HG02840 (cell line): Measurements from ENCODE around the gene IL37.
"Not testable (repeated sequence)": the region's sequence is repeated elsewhere in the genome, so short reads cannot be mapped to it uniquely, and the experiment has no call there.

ENCODE experiments used
- ATAC-seq: cut with Tn5 transposase; IDR thresholded peaks from one replicate; pipeline ENCODE4 v1.9.1; 2021; ENCODE audit warnings: mild to moderate bottlenecking, moderate library complexity, moderate number of reproducible peaks; ENCODE audit not compliant: unreplicated experiment, low FRiP score

Gene IL37

GRCh38 chr2:112887964-112888749 lies 22.8 kb upstream of the IL37 start:
- ATAC-seq = no peak

DNA sequence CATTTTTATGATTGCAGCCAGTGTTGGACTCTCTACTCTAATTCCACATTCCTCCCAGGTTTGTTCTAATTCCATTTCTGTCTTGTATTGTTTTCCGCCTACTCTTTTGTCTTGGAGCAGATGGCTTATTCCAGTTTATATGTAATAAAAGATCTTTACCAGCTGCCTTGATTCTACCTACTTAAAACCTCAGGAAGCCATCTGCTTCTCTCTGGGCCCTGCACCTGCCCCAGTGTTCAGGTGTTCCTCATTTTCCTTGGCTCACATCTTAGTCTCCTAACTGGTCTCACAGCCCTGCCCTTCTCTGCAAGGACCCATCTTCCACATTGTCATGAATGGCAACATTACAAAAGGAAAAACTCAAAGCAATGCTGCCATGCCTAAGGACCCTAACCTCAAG lies 21.0 kb upstream of the IL37 start:
- ATAC-seq = no peak

DNA sequence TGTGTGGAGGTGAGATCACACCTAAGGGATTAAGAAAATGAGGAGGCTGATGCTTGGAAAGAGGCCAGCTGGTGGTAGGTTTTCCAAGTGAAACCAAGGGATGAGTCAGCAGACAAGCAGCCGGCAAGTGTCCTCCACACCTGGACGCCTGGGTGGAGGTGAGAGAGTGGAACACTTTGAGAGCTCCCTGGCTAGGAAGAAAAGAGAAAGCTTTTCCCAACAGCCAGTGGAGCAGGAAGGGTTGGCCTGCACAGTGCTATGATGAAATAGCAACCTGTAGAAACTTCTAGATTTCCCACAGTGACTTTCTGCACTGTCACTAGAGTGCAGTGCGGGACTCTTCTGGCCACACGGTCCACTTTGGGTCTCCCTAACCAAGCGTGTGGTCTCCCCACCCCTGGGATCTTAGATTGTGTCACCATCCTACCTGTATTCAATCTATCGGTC lies 19.6 kb upstream of the IL37 start:
- ATAC-seq = no peak

DNA sequence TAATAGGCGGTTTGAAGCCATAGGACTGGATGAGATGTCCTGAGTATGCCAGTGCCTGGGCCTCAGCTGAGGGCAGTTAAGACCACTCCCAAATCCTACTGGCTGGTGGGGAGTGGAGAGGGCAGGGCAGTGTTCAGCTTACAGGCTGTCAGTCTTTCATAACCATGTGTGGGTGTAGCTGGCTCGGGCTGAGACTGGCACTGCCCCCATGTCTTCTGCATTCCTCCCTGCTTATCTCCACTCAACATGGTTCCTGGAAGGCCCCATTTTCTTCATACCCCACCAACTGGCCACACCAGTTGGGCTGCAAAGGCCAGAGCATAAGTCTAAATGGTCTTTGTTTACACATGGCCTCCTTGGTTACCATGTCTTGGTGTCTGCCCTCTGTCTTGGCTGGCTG lies 17.2 kb upstream of the IL37 start:
- ATAC-seq = no peak

GRCh38 chr2:112896909-112897623 lies 13.9 kb upstream of the IL37 start:
- no peak for ATAC-seq

GRCh38 chr2:112897624-112897978 lies 13.4 kb upstream of the IL37 start:
- ATAC-seq = no peak

- not testable (repeated sequence) for ATAC-seq
Observed at GRCh38 chr2:112901431-112902065, 9.4 kb upstream of the IL37 start.

- no peak for ATAC-seq
Observed at GRCh38 chr2:112902816-112903215, 8.1 kb upstream of the IL37 start.

- ATAC-seq = no peak
Observed at GRCh38 chr2:112904883-112905282, 6.1 kb upstream of the IL37 start.

DNA sequence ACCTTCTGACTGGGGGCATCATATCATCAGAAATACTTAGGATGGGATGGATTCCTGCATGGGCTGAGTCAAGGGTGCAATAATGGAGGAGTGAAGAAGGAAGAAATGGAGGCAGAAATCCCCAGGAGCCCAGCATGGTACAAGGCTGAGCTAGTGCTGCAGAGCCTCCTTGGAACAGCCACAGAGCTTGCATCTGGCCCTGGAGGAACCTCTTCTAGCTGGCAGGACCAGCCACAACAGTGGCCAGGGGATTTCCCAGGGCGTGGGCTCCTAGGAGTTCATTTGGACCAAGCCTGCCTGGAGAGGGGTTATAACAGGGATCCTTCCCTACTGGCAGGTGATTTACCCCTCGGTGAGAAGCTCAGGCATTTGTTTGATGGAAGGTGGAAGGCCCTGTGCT lies 4.7 kb upstream of the IL37 start:
- no peak for ATAC-seq

GRCh38 chr2:112907001-112907949 lies 3.7 kb upstream of the IL37 start:
- ATAC-seq = no peak

GRCh38 chr2:112908559-112908958 lies 2.4 kb upstream of the IL37 start:
- ATAC-seq = not testable (repeated sequence)

GRCh38 chr2:112910219-112910618 lies 746 bp upstream of the IL37 start:
- ATAC-seq = no peak

- ATAC-seq = no peak
Observed at GRCh38 chr2:112912403-112912802, 1.4 kb downstream of the IL37 start.

GRCh38 chr2:112915300-112916144 lies 4.6 kb downstream of the IL37 start:
- no peak for ATAC-seq

DNA sequence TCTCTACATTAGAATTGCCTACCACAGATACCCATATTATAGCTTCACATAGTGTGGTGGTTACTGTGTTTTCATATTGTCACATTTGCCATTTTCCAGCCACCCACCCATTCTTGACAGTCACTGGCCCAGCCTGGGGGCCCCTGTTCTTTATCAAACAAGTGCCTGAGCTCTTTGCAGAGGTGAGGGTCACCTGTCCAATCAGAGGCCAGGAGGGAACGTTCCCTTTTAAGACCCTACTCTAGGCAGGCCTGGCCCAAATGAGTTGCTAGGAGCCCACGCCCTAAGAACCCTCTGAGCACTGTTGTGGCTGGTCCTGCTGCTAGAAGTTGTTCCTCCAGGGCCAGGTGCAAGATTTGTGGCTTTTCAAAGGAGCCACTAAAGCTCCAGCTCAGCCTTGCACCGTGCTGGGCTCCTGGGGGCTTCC lies 5.2 kb downstream of the IL37 start:
- no peak for ATAC-seq

DNA sequence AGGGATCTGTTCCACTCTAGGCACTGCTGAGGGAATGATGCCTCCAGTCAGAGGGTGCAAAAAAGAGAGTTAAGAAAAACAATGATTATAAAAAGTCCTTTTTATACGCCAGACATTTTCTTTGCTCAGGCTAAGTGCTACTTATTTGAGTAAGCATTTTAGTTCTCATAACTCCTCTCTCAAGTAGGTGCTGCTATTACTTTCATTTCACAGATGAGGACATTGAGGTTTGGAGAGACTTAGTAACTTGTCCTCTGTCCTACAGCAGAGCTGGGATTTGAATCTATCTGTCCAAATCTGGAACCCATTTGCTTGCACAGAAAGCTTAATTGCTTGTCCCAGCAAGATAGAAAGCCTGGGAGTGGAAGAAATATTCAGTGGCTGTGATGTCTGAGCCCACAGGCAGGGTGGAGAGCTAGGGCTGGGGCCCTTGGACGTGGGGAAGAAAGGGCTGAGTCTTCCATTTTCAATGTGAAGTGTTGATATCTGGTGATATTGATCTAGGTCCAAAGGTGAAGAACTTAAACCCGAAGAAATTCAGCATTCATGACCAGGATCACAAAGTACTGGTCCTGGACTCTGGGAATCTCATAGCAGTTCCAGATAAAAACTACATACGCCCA lies 5.8 kb downstream of the IL37 start:
- ATAC-seq = no peak

DNA sequence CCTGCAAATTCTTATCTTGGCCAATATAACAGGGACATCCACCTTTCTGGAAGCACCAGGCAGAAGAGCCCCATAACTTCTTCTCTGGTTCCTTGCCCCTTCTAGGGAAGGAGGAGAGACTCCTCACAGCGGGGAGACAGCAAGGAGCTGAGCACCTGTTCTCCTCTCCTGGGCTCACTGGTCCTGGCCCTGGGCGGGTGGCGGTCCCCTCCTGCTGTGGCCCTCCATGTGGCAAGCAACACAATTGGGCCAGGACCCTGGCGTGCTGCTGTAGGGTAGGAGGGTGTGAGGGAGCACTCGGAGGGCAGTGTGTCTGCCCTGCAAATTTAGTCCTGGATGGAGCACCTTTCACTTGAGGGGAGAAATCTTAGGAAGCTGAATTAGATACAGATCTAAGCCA lies 6.9 kb downstream of the IL37 start:
- no peak for ATAC-seq

GRCh38 chr2:112918256-112918655 lies 7.3 kb downstream of the IL37 start:
- no peak for ATAC-seq
